ENCODE results near the gene PRKCE.

GRCh38 chr2:45859682-45860081 is 208.2 kb downstream of the PRKCE start:
- TF ChIP-seq JUND (IDR thresholded peaks at IDR 0.05), result no peak
- no peak for TF ChIP-seq CTCF (IDR thresholded peaks at IDR 0.05 in 2 of 3, conservative IDR thresholded peaks at IDR 0.05 in 1 of 3; ENCODE audit: borderline replicate concordance in 1 of 3, insufficient read depth in 1 of 3, low read depth in 2 of 3, low read length in 2 of 3)
- TF ChIP-seq EZH2phosphoT487 (IDR thresholded peaks at IDR 0.05; ENCODE audit: borderline replicate concordance), result no peak
- TF ChIP-seq EZH2 (IDR thresholded peaks at IDR 0.05), result no peak
- no peak for TF ChIP-seq POLR2A (IDR thresholded peaks at IDR 0.05; ENCODE audit: borderline replicate concordance, extremely low read depth, insufficient read depth, insufficient read length)
- no peak for TF ChIP-seq SIN3A (IDR thresholded peaks at IDR 0.05; ENCODE audit: low read depth)
- TF ChIP-seq SP1 (IDR thresholded peaks at IDR 0.05; ENCODE audit: low read depth), result no peak
- TF ChIP-seq ZFX (IDR thresholded peaks at IDR 0.05), result no peak
- no peak for TF ChIP-seq RAD21 (IDR thresholded peaks at IDR 0.05; ENCODE audit: low read depth)
- TF ChIP-seq, protein P1, sequence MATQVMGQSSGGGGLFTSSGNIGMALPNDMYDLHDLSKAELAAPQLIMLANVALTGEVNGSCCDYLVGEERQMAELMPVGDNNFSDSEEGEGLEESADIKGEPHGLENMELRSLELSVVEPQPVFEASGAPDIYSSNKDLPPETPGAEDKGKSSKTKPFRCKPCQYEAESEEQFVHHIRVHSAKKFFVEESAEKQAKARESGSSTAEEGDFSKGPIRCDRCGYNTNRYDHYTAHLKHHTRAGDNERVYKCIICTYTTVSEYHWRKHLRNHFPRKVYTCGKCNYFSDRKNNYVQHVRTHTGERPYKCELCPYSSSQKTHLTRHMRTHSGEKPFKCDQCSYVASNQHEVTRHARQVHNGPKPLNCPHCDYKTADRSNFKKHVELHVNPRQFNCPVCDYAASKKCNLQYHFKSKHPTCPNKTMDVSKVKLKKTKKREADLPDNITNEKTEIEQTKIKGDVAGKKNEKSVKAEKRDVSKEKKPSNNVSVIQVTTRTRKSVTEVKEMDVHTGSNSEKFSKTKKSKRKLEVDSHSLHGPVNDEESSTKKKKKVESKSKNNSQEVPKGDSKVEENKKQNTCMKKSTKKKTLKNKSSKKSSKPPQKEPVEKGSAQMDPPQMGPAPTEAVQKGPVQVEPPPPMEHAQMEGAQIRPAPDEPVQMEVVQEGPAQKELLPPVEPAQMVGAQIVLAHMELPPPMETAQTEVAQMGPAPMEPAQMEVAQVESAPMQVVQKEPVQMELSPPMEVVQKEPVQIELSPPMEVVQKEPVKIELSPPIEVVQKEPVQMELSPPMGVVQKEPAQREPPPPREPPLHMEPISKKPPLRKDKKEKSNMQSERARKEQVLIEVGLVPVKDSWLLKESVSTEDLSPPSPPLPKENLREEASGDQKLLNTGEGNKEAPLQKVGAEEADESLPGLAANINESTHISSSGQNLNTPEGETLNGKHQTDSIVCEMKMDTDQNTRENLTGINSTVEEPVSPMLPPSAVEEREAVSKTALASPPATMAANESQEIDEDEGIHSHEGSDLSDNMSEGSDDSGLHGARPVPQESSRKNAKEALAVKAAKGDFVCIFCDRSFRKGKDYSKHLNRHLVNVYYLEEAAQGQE (IDR thresholded peaks at IDR 0.05; ENCODE audit: low read depth), result no peak
- TF ChIP-seq POLR2AphosphoS5 (IDR thresholded peaks at IDR 0.05; ENCODE audit: low read depth, low read length), result no peak
- TF ChIP-seq FOSL1 (IDR thresholded peaks at IDR 0.05; ENCODE audit: low read depth), result no peak
- TF ChIP-seq, protein P2, sequence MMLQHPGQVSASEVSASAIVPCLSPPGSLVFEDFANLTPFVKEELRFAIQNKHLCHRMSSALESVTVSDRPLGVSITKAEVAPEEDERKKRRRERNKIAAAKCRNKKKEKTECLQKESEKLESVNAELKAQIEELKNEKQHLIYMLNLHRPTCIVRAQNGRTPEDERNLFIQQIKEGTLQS (IDR thresholded peaks at IDR 0.05), result no peak
- TF ChIP-seq ZNF274 (IDR thresholded peaks at IDR 0.05; ENCODE audit: low read depth, low read length), result no peak
